Hepatocyte (in vitro differentiated cells): ENCODE data around the gene SH3RF1. TPM values are rescaled to one million over a fixed set of nuclear protein-coding genes. Genes with fewer than 3 reads are reported as not detected.

Experiments used
- DNase-seq: peaks from one replicate; pipeline ENCODE4 v3.0.0-alpha.2; 2016; ENCODE audit warnings: low spot score
- H2AFZ ChIP-seq: fragments of 200-600 bp; sonication (generic); 2 replicates; pipeline ENCODE4 v1.6.0; 2016; ENCODE audit warnings: antibody characterized with exemption, mild to moderate bottlenecking
- H3K27ac ChIP-seq: fragments of 200-600 bp; sonication (generic); 2 replicates; pipeline ENCODE4 v1.5.1; 2016; ENCODE audit warnings: mild to moderate bottlenecking
- H3K27me3 ChIP-seq: fragments of 200-600 bp; sonication (generic); 2 replicates; pipeline ENCODE4 v1.6.1; 2016
- H3K36me3 ChIP-seq: fragments of 200-600 bp; sonication (generic); replicated peaks from 2 replicates; pipeline ENCODE4 v1.5.1; 2016; ENCODE audit warnings: low read depth; ENCODE audit not compliant: insufficient read depth
- H3K4me1 ChIP-seq: fragments of 200-600 bp; sonication (generic); 2 replicates; pipeline ENCODE4 v1.5.1; 2016; ENCODE audit warnings: mild to moderate bottlenecking, moderate library complexity; ENCODE audit not compliant: insufficient read depth
- H3K4me2 ChIP-seq: fragments of 200-600 bp; sonication (generic); 2 replicates; pipeline ENCODE4 v1.6.0; 2016
- H3K4me3 ChIP-seq: fragments of 200-600 bp; sonication (generic); 2 replicates; pipeline ENCODE4 v1.5.1; 2016; ENCODE audit warnings: mild to moderate bottlenecking
- H3K79me2 ChIP-seq: fragments of 200-600 bp; sonication (generic); 2 replicates; pipeline ENCODE4 v1.6.0; 2017; ENCODE audit warnings: mild to moderate bottlenecking
- H3K9me2 ChIP-seq: fragments of 200-600 bp; sonication (generic); replicated peaks from 2 replicates; pipeline ENCODE4 v1.6.0; 2017; ENCODE audit warnings: mild to moderate bottlenecking; ENCODE audit not compliant: insufficient read depth
- H3K9me3 ChIP-seq: fragments of 200-600 bp; sonication (generic); 2 replicates; pipeline ENCODE4 v1.5.1; 2016; ENCODE audit warnings: low read depth, mild to moderate bottlenecking
- H4K20me1 ChIP-seq: fragments of 200-600 bp; sonication (generic); 2 replicates; pipeline ENCODE4 v1.6.0; 2016; ENCODE audit warnings: mild to moderate bottlenecking; ENCODE audit not compliant: insufficient read depth, poor library complexity, severe bottlenecking
- CTCF ChIP-seq: fragments of 200-600 bp; sonication (generic); IDR thresholded peaks from 2 replicates; pipeline ENCODE4 v1.5.1; 2016; ENCODE audit warnings: antibody characterized with exemption, mild to moderate bottlenecking; ENCODE audit not compliant: poor library complexity
- EZH2 ChIP-seq: fragments of 200-600 bp; sonication (generic); IDR thresholded peaks from 2 replicates; pipeline ENCODE4 v1.6.1; 2016; ENCODE audit warnings: antibody characterized with exemption, mild to moderate bottlenecking, borderline replicate concordance
- EZH2phosphoT487 ChIP-seq: fragments of 200-600 bp; sonication (generic); IDR thresholded peaks from one replicate; pipeline ENCODE4 v1.6.1; 2018; ENCODE audit warnings: antibody characterized with exemption, mild to moderate bottlenecking, low read depth, moderate library complexity; ENCODE audit not compliant: unreplicated experiment, severe bottlenecking
- WGBS: methylation state at CpG from one replicate; pipeline ENCODE4 v1.1.6; 2016; ENCODE audit warnings: low lambda C conversion rate; ENCODE audit errors: missing lambda C conversion rate; 5-methylcytosine and 5-hydroxymethylcytosine counted together
- polyA plus RNA-seq: library from polyadenylated mRNA; unstranded; fragments of >200 nt; fragmentation: Nextera tagmentation; extraction: Ambion mirVana; gene quantifications from 2 replicates; pipeline ENCODE4 v1.2.1, GENCODE V29; 2016
- total RNA-seq: library from RNA; depleted of rRNA; stranded (reverse); fragments of >200 nt; gene quantifications from 2 replicates; pipeline ENCODE4 v1.2.3, GENCODE V29; 2014

Gene SH3RF1
- total and polyA plus RNA-seq, 2 experiments from 2014 or later, result 15.5 to 16.4 TPM

GRCh38 chr4:169152899-169153298 is 117.9 kb downstream of the SH3RF1 start:
- no peak for TF ChIP-seq EZH2phosphoT487
- H3K79me2 ChIP-seq, result peaks cover 12% of the 10 kb centered on the region

GRCh38 chr4:169152098-169152497 is 118.7 kb downstream of the SH3RF1 start:
- no peaks in the 10 kb centered on the region for H4K20me1 ChIP-seq
- no peaks in the 10 kb centered on the region for H3K36me3 ChIP-seq
- H3K79me2 ChIP-seq, result peaks cover 12% of the 10 kb centered on the region
- no peaks in the 10 kb centered on the region for H3K27me3 ChIP-seq
- H3K4me1 ChIP-seq, result peaks cover 27% of the 10 kb centered on the region
- no peak overlapping the region for H3K4me3 ChIP-seq
- no peak for DNase-seq
- no peaks in the 10 kb centered on the region for H3K9me2 ChIP-seq
- no peak overlapping the region for H3K27ac ChIP-seq
- TF ChIP-seq EZH2, result no peak
- no peak for TF ChIP-seq CTCF
- no peak for TF ChIP-seq EZH2phosphoT487
- no peak overlapping the region for H2AFZ ChIP-seq
- WGBS, result 81% methylated on average over 3 of the region's 3 CpGs
- no peaks in the 10 kb centered on the region for H3K9me3 ChIP-seq
- H3K4me2 ChIP-seq, result no peak overlapping the region

More at GRCh38 chr4:169152899-169153298, 117.9 kb downstream of the SH3RF1 start:
- Histone ChIP-seq H3K4me3 (no peak overlapping the region), H3K4me2 (no peak overlapping the region), H3K27ac (peak overlapping the region; percentile 4), H2AFZ (no peak overlapping the region), H3K36me3 (no peaks in the 10 kb centered on the region), H3K27me3 (no peaks in the 10 kb centered on the region), H4K20me1 (no peaks in the 10 kb centered on the region), H3K9me3 (no peaks in the 10 kb centered on the region), H3K9me2 (no peaks in the 10 kb centered on the region), H3K4me1 (peaks cover 27% of the 10 kb centered on the region)
- DNase-seq, result no peak
- WGBS, result 91% methylated on average over 4 of the region's 4 CpGs

GRCh38 chr4:169151671-169152070 is 119.1 kb downstream of the SH3RF1 start:
- Histone ChIP-seq H3K27ac (no peak overlapping the region), H3K27me3 (no peaks in the 10 kb centered on the region), H3K4me1 (peaks cover 23% of the 10 kb centered on the region), H3K4me3 (no peak overlapping the region), H2AFZ (no peak overlapping the region), H3K4me2 (no peak overlapping the region), H3K9me3 (no peaks in the 10 kb centered on the region), H3K79me2 (peaks cover 12% of the 10 kb centered on the region), H4K20me1 (no peaks in the 10 kb centered on the region), H3K36me3 (no peaks in the 10 kb centered on the region), H3K9me2 (no peaks in the 10 kb centered on the region)
- 82% methylated on average over 2 of the region's 2 CpGs for WGBS
- DNase-seq, result no peak
- TF ChIP-seq EZH2phosphoT487 (no peak), EZH2 (no peak), CTCF (no peak)

GRCh38 chr4:169150806-169151205 is 120.0 kb downstream of the SH3RF1 start:
- DNase-seq, result no peak
- H3K9me2 ChIP-seq, result no peaks in the 10 kb centered on the region
- H3K4me3 ChIP-seq, result no peak overlapping the region
- H4K20me1 ChIP-seq, result no peaks in the 10 kb centered on the region
- WGBS, result 88% methylated on average over 5 of the region's 5 CpGs
- no peaks in the 10 kb centered on the region for H3K9me3 ChIP-seq
- H3K27me3 ChIP-seq, result no peaks in the 10 kb centered on the region
- H3K4me1 ChIP-seq, result peaks cover 15% of the 10 kb centered on the region
- no peak overlapping the region for H2AFZ ChIP-seq
- no peak overlapping the region for H3K4me2 ChIP-seq
- no peak for TF ChIP-seq EZH2phosphoT487
- TF ChIP-seq CTCF, result no peak
- no peak for TF ChIP-seq EZH2
- no peaks in the 10 kb centered on the region for H3K36me3 ChIP-seq
- peaks cover 8% of the 10 kb centered on the region for H3K79me2 ChIP-seq
- H3K27ac ChIP-seq, result no peak overlapping the region
